H1 (cell line): ENCODE data around the gene RASL10A. TPM values are rescaled to one million over a fixed set of nuclear protein-coding genes. Genes with fewer than 3 reads are reported as not detected.

Experiments used
- CTCF ChIA-PET: fragments of 300-600 bp; sonication (Branson Sonifier 250); formaldehyde crosslinking; loops from one replicate; lab custom pipeline; 2021; ENCODE audit not compliant: partially characterized antibody; lab: Charles Lee
- POLR2A ChIA-PET: fragments of 300-600 bp; sonication (Branson Sonifier 250); formaldehyde crosslinking; loops from one replicate; lab custom pipeline; 2021; ENCODE audit warnings: inconsistent platforms; ENCODE audit not compliant: partially characterized antibody; lab: Charles Lee
- DNase-seq, 2 experiments: peaks; one replicate each; pipeline versions ENCODE4 v3.0.0 to v3.0.0-alpha.2; 2010 to 2022; ENCODE audit warnings: low spot score in 2 of 2, low read depth in 1 of 2, mixed read lengths in 1 of 2
- FAIRE-seq: peaks from 2 replicates; lab custom pipeline; 2011; peaks lifted over from hg19 to GRCh38; lab: Jason Lieb, UNC
- H2AFZ ChIP-seq: 2 replicates; pipeline ENCODE4 v1.8.1; 2012; ENCODE audit warnings: low read length, inconsistent platforms
- H2AK5ac ChIP-seq: 2 replicates; pipeline ENCODE4 v1.6.1; 2013; ENCODE audit warnings: low read depth, low read length
- H2BK120ac ChIP-seq: replicated peaks from 2 replicates; pipeline ENCODE3; 2013; ENCODE audit warnings: low read depth, low read length, inconsistent platforms
- H2BK12ac ChIP-seq: 2 replicates; pipeline ENCODE4 v1.6.1; 2013; ENCODE audit warnings: low read depth, low read length
- H2BK15ac ChIP-seq: 2 replicates; pipeline ENCODE4 v1.6.1; 2013; ENCODE audit warnings: low read length
- H2BK20ac ChIP-seq: 2 replicates; pipeline ENCODE4 v1.6.1; 2013; ENCODE audit warnings: low read length
- H2BK5ac ChIP-seq: 2 replicates; pipeline ENCODE4 v1.6.1; 2013; ENCODE audit warnings: low read depth, low read length
- H3K14ac ChIP-seq: 2 replicates; pipeline ENCODE4 v1.6.1; 2013; ENCODE audit warnings: inconsistent platforms; ENCODE audit not compliant: insufficient read length
- H3K18ac ChIP-seq: 2 replicates; pipeline ENCODE4 v1.6.1; 2013; ENCODE audit warnings: low read length; ENCODE audit errors: extremely low read depth
- H3K23ac ChIP-seq: 2 replicates; pipeline ENCODE4 v1.6.1; 2013; ENCODE audit warnings: inconsistent platforms; ENCODE audit not compliant: insufficient read length
- H3K23me2 ChIP-seq: 2 replicates; pipeline ENCODE4 v1.6.1; 2013; ENCODE audit warnings: low read depth, low read length
- H3K27ac ChIP-seq: 2 replicates; pipeline ENCODE4 v1.6.1; 2011; ENCODE audit warnings: low read depth, low read length, inconsistent platforms
- H3K27me3 ChIP-seq, 4 experiments: replicated peaks in 1 of 4; 1 replicate in 1 of 4; 2 replicates in 3 of 4; pipeline versions ENCODE4 v1.6.1 to v1.8.1; 2011 to 2013; ENCODE audit warnings: low read length in 3 of 4, mild to moderate bottlenecking in 3 of 4, inconsistent platforms in 2 of 4, mixed read lengths in 2 of 4, moderate library complexity in 1 of 4; ENCODE audit not compliant: control insufficient read depth in 3 of 4, insufficient read depth in 3 of 4; ENCODE audit errors: extremely low read depth in 1 of 4
- H3K36me3 ChIP-seq, 4 experiments: 2 replicates each; pipeline versions ENCODE4 v1.6.1 to v1.8.1; 2011 to 2013; ENCODE audit warnings: mild to moderate bottlenecking in 4 of 4, low read length in 3 of 4, moderate library complexity in 2 of 4, control low read depth in 1 of 4, inconsistent platforms in 1 of 4; ENCODE audit not compliant: insufficient read depth in 4 of 4, control insufficient read depth in 2 of 4
- H3K4ac ChIP-seq: replicated peaks from 2 replicates; pipeline ENCODE3; 2013; ENCODE audit warnings: low read length, low read depth, mixed read lengths, inconsistent platforms; ENCODE audit not compliant: insufficient read length
- H3K4me1 ChIP-seq, 4 experiments: replicated peaks in 1 of 4; 1 replicate in 1 of 4; 2 replicates in 3 of 4; pipeline versions ENCODE4 v1.6.1 to v1.8.1; 2011 to 2013; ENCODE audit warnings: low read length in 3 of 4, inconsistent platforms in 2 of 4, mixed read lengths in 1 of 4; ENCODE audit not compliant: insufficient read depth in 4 of 4, control insufficient read depth in 3 of 4
- H3K4me2 ChIP-seq, 2 experiments: 2 replicates each; pipeline versions ENCODE4 v1.6.1 to v1.8.1; 2011 to 2013; ENCODE audit warnings: low read depth in 2 of 2, low read length in 2 of 2, control low read depth in 1 of 2, inconsistent platforms in 1 of 2, mild to moderate bottlenecking in 1 of 2; ENCODE audit not compliant: insufficient read depth in 1 of 2
- H3K4me3 ChIP-seq, 4 experiments: fragments of 200-600, 300-600 bp in 1 of 4; sonication (generic), shearing (Covaris generic), sonication (Bioruptor Twin) in 1 of 4; 2 replicates each; pipeline versions ENCODE4 v1.5.1 to v1.8.1; 2011 to 2016; ENCODE audit warnings: low read length in 4 of 4, low read depth in 3 of 4, control low read depth in 2 of 4, inconsistent platforms in 2 of 4, mild to moderate bottlenecking in 2 of 4, mixed read lengths in 1 of 4, moderate library complexity in 1 of 4; ENCODE audit not compliant: insufficient read depth in 2 of 4; ENCODE audit errors: extremely low read depth in 1 of 4
- H3K56ac ChIP-seq: replicated peaks from 2 replicates; pipeline ENCODE3; 2013; ENCODE audit warnings: low read depth, mild to moderate bottlenecking, mixed read lengths, low read length, inconsistent platforms; ENCODE audit not compliant: insufficient read length
- H3K79me1 ChIP-seq: 2 replicates; pipeline ENCODE4 v1.6.1; 2013; ENCODE audit warnings: low read depth, low read length, control low read depth
- H3K79me2 ChIP-seq, 2 experiments: 2 replicates each; pipeline versions ENCODE4 v1.6.1 to v1.8.1; 2012 to 2013; ENCODE audit warnings: low read length in 2 of 2, mild to moderate bottlenecking in 2 of 2, inconsistent platforms in 1 of 2; ENCODE audit not compliant: insufficient read depth in 2 of 2, control insufficient read depth in 1 of 2
- H3K9ac ChIP-seq, 4 experiments: replicated peaks in 1 of 4; 1 replicate in 1 of 4; 2 replicates in 3 of 4; pipeline versions ENCODE4 v1.6.1 to v1.8.1; 2011 to 2013; ENCODE audit warnings: low read depth in 3 of 4, low read length in 3 of 4, control low read depth in 2 of 4, mild to moderate bottlenecking in 2 of 4, moderate library complexity in 2 of 4, inconsistent platforms in 1 of 4; ENCODE audit errors: extremely low read depth in 1 of 4
- H3K9me3 ChIP-seq, 2 experiments: 2 replicates each; pipeline versions ENCODE4 v1.6.1 to v1.8.1; 2012 to 2013; ENCODE audit warnings: mild to moderate bottlenecking in 2 of 2, moderate library complexity in 2 of 2, control low read depth in 1 of 2, inconsistent platforms in 1 of 2, low read depth in 1 of 2, low read length in 1 of 2, mixed read lengths in 1 of 2; ENCODE audit not compliant: insufficient read depth in 2 of 2
- H4K20me1 ChIP-seq, 2 experiments: replicated peaks in 1 of 2; 2 replicates each; pipeline versions ENCODE3 to v1.8.1; 2011 to 2013; ENCODE audit warnings: inconsistent platforms in 2 of 2, low read length in 2 of 2, mild to moderate bottlenecking in 1 of 2; ENCODE audit not compliant: insufficient read depth in 2 of 2, control insufficient read depth in 1 of 2
- H4K5ac ChIP-seq: 2 replicates; pipeline ENCODE4 v1.6.1; 2013; ENCODE audit warnings: low read length, low read depth, mixed read lengths, inconsistent platforms; ENCODE audit not compliant: insufficient read length
- H4K8ac ChIP-seq: 2 replicates; pipeline ENCODE4 v1.8.0; 2013; ENCODE audit warnings: mild to moderate bottlenecking, moderate library complexity, low read length, inconsistent platforms; ENCODE audit not compliant: insufficient read depth; ENCODE audit errors: extremely low read depth
- H4K91ac ChIP-seq: replicated peaks from 2 replicates; pipeline ENCODE3; 2013; ENCODE audit warnings: low read length, mixed read lengths, inconsistent platforms; ENCODE audit not compliant: insufficient read length
- ATF2 ChIP-seq: IDR thresholded peaks from 2 replicates; pipeline ENCODE4 v1.6.1; 2012; ENCODE audit warnings: low read length, inconsistent platforms
- BACH1 ChIP-seq: IDR thresholded peaks from 2 replicates; pipeline ENCODE4 v1.6.1; 2012; ENCODE audit warnings: low read length, improper control_type of control experiment
- CTCF ChIP-seq, 3 experiments: IDR thresholded peaks; 1 replicate in 2 of 3; 2 replicates in 1 of 3; pipeline versions ENCODE4 v1.5.1 to v1.6.1; 2011; ENCODE audit warnings: low read length in 3 of 3, mild to moderate bottlenecking in 3 of 3, inconsistent platforms in 2 of 3, low read depth in 1 of 3, moderate library complexity in 1 of 3; ENCODE audit not compliant: insufficient read depth in 1 of 3; ENCODE audit errors: control extremely low read depth in 1 of 3
- E2F6 ChIP-seq: IDR thresholded peaks from 2 replicates; pipeline ENCODE4 v1.6.1; 2012; ENCODE audit warnings: inconsistent platforms
- HDAC2 ChIP-seq, 2 experiments: fragments of 300-600 bp in 1 of 2; sonication (generic) in 1 of 2; IDR thresholded peaks; 2 replicates each; pipeline ENCODE4 v1.6.1; 2011 to 2012; ENCODE audit warnings: low read depth in 2 of 2, low read length in 2 of 2, mild to moderate bottlenecking in 2 of 2, moderate library complexity in 2 of 2, borderline replicate concordance in 1 of 2, inconsistent platforms in 1 of 2
- KDM5A ChIP-seq: fragments of 200-600 bp; IDR thresholded peaks from 2 replicates; pipeline ENCODE4 v1.7.1; 2012; ENCODE audit warnings: mild to moderate bottlenecking, low read length, inconsistent platforms, mixed read lengths
- MAFK ChIP-seq: IDR thresholded peaks from 2 replicates; pipeline ENCODE4 v1.6.1; 2012; ENCODE audit warnings: low read depth, mild to moderate bottlenecking, improper control_type of control experiment, low read length
- WGBS, 2 experiments: shearing (Covaris generic) in 1 of 2; methylation state at CpG; one replicate each; pipeline versions ENCODE4 v1.1.6 to v1.1.7; 2013 to 2015; ENCODE audit warnings: low lambda C conversion rate in 2 of 2, mixed read lengths in 2 of 2, inconsistent platforms in 1 of 2, low coverage in 1 of 2, missing lambda C conversion rate in 1 of 2; ENCODE audit not compliant: insufficient replicate concordance in 2 of 2, insufficient coverage in 1 of 2, insufficient read length in 1 of 2; ENCODE audit errors: extremely low coverage in 1 of 2, missing lambda C conversion rate in 1 of 2; 5-methylcytosine and 5-hydroxymethylcytosine counted together
- polyA plus RNA-seq, 7 experiments: library from polyadenylated mRNA; depleted of rRNA in 3 of 7; stranded (reverse) in 5 of 7; unstranded in 2 of 7; fragments of >200 nt in 5 of 7; fragments of 200-250 nt in 2 of 7; gene quantifications; 1 replicate in 5 of 7; 2 replicates in 1 of 7; 4 replicates in 1 of 7; pipeline versions ENCODE4 v1.2.1 to v1.2.3, GENCODE V29; 2011 to 2013; ENCODE audit warnings: missing spikeins in 2 of 7, mixed read lengths in 2 of 7
- total RNA-seq: library from RNA; stranded (reverse); fragmentation: NEBNext Ultra II Directional; extraction: Animal tissue kit (Norgen Biotek cat#: 25700); gene quantifications from 2 replicates; pipeline ENCODE4 v1.2.1, GENCODE V29; 2021

The RASL10A gene
- total and polyA plus RNA-seq, 2 of the 8 experiments (the other 6 are each of a cell fraction or from before 2014, with no cell fraction given): 1.1 to 1.5 TPM

- no peak for FAIRE-seq
- Histone ChIP-seq H3K4ac (no peak overlapping the region), H3K79me2 (no peaks in the 10 kb centered on the region), H3K79me1 (no peaks in the 10 kb centered on the region), H4K8ac (no peak overlapping the region), H3K36me3 (peaks cover 4 to 18% (median 14%) of the 10 kb centered on the region in 4 experiments; a peak in 7 of 8 replicates), H3K18ac (no peak overlapping the region), H3K9ac (no peak overlapping the region), H3K4me1 (no peaks in the 10 kb centered on the region; a peak in 1 of 7 replicates), H3K4me2 (no peak overlapping the region), H2BK120ac (no peak overlapping the region), H2AFZ (no peak overlapping the region), H2BK5ac (no peak overlapping the region; the same call in 1 of the 2 replicates), H3K23ac (no peak overlapping the region), H2BK12ac (no peak overlapping the region), H4K20me1 (peaks cover 3 to 8% of the 10 kb centered on the region in 2 experiments), H4K5ac (no peak overlapping the region), H3K9me3 (no peaks in the 10 kb centered on the region), H2BK15ac (no peak overlapping the region), H3K4me3 (no peak overlapping the region), H3K27me3 (no peaks in the 10 kb centered on the region), H3K14ac (no peak overlapping the region), H4K91ac (no peak overlapping the region), H2AK5ac (no peak overlapping the region), H3K56ac (no peak overlapping the region), H2BK20ac (no peak overlapping the region), H3K27ac (no peak overlapping the region), H3K23me2 (no peaks in the 10 kb centered on the region)
- CTCF ChIA-PET: interaction anchor here (0.6 to 0.9 kb wide), 3 partner anchors 28 to 192 kb away, joined by 3 to 6 read pairs (median 3); no protein-coding TSS in a partner anchor
- no peak for DNase-seq
- WGBS, 2 experiments: 94% methylated on average over 3 of the region's 14 CpGs; no CpG with 5 or more reads in 1 of the 2 experiments
- POLR2A ChIA-PET: interaction anchor here (0.8 to 1.2 kb wide), 3 partner anchors 9 to 25 kb away, joined by 3 read pairs; no protein-coding TSS in a partner anchor
- no peak for TF ChIP-seq E2F6
- TF ChIP-seq CTCF (IDR thresholded peaks at IDR 0.05; ENCODE audit: control extremely low read depth in 1 of 3, insufficient read depth in 1 of 3, low read depth in 1 of 3, low read length in 3 of 3): no peak
- no peak for TF ChIP-seq KDM5A
- TF ChIP-seq ATF2: no peak
- TF ChIP-seq HDAC2 (IDR thresholded peaks at IDR 0.05; ENCODE audit: borderline replicate concordance in 1 of 2, low read depth in 2 of 2, low read length in 2 of 2): no peak
- TF ChIP-seq BACH1: no peak
- no peak for TF ChIP-seq MAFK
Observed at GRCh38 chr22:29331658-29332300, 16.3 kb upstream of the RASL10A start.
